Inferior parietal cortex (tissue), 1 donor: ENCODE measurements around the gene RAB26.
A peak's percentile ranks its signal among the peaks of the same experiment; 100 is the strongest.
"Not testable (repeated sequence)": the region's sequence is repeated elsewhere in the genome, so short reads cannot be mapped to it uniquely, and the experiment has no call there.

Experiments used
- DNase-seq: peaks from one replicate; pipeline ENCODE4 v3.0.0-alpha.2; 2016; ENCODE audit errors: extremely low spot score

RAB26 gene

GRCh38 chr16:2117341-2117740 lies 31.1 kb upstream of the RAB26 start:
- not testable (repeated sequence) for DNase-seq

GRCh38 chr16:2117960-2118722 lies 30.3 kb upstream of the RAB26 start:
- not testable (repeated sequence) for DNase-seq

GRCh38 chr16:2121325-2121724 lies 27.1 kb upstream of the RAB26 start:
- peak; percentile 74 for DNase-seq

GRCh38 chr16:2121853-2122252 lies 26.6 kb upstream of the RAB26 start:
- DNase-seq = no peak

GRCh38 chr16:2122429-2122828 lies 26.0 kb upstream of the RAB26 start:
- no peak for DNase-seq

GRCh38 chr16:2122934-2123683 lies 25.3 kb upstream of the RAB26 start:
- not testable (repeated sequence) for DNase-seq

GRCh38 chr16:2123706-2124376 lies 24.6 kb upstream of the RAB26 start:
- not testable (repeated sequence) for DNase-seq

GRCh38 chr16:2124377-2124693 lies 24.1 kb upstream of the RAB26 start:
- DNase-seq = not testable (repeated sequence)

- DNase-seq = not testable (repeated sequence)
Observed at GRCh38 chr16:2124694-2125444, 23.6 kb upstream of the RAB26 start.

- DNase-seq = not testable (repeated sequence)
Observed at GRCh38 chr16:2125609-2126008, 22.8 kb upstream of the RAB26 start.

GRCh38 chr16:2126161-2126743 lies 22.2 kb upstream of the RAB26 start:
- peak; percentile 47 for DNase-seq

GRCh38 chr16:2126928-2127556 lies 21.4 kb upstream of the RAB26 start:
- DNase-seq = not testable (repeated sequence)

GRCh38 chr16:2127630-2128280 lies 20.7 kb upstream of the RAB26 start:
- DNase-seq = not testable (repeated sequence)

GRCh38 chr16:2129251-2129650 lies 19.2 kb upstream of the RAB26 start:
- not testable (repeated sequence) for DNase-seq

- DNase-seq = not testable (repeated sequence)
Observed at GRCh38 chr16:2129890-2130447, 18.5 kb upstream of the RAB26 start.

- not testable (repeated sequence) for DNase-seq
Observed at GRCh38 chr16:2133797-2134196, 14.6 kb upstream of the RAB26 start.

- not testable (repeated sequence) for DNase-seq
Observed at GRCh38 chr16:2135071-2135470, 13.4 kb upstream of the RAB26 start.

- peak; percentile 76 for DNase-seq
Observed at GRCh38 chr16:2135770-2136490, 12.5 kb upstream of the RAB26 start, which contains the start of gene PKD1. PKD1 (minus strand) TSS chr16:2135898; CDS start chr16:2135689, 209 bp downstream.
